SJCRH30 (cell line): Measurements from ENCODE around the gene SAPCD2. TPM values are rescaled to one million over a fixed set of nuclear protein-coding genes. Genes with fewer than 3 reads are reported as not detected.
"Not testable (repeated sequence)": the region's sequence is repeated elsewhere in the genome, so short reads cannot be mapped to it uniquely, and the experiment has no call there.

Experiments
- DNase-seq, 2 experiments: peaks; one replicate each; pipeline ENCODE4 v3.0.0-alpha.2; 2015 to 2020
- H3K27ac ChIP-seq: fragments of 250-450 bp; sonication (Bioruptor Pico); 2 replicates; pipeline ENCODE4 v1.5.1; 2020; ENCODE audit warnings: mild to moderate bottlenecking, moderate library complexity
- H3K27me3 ChIP-seq: fragments of 250-450 bp; sonication (Bioruptor Pico); 2 replicates; pipeline ENCODE4 v1.5.1; 2020; ENCODE audit warnings: mild to moderate bottlenecking, moderate library complexity
- H3K36me3 ChIP-seq: fragments of 250-450 bp; sonication (Bioruptor Pico); 2 replicates; pipeline ENCODE4 v1.5.1; 2020; ENCODE audit warnings: mild to moderate bottlenecking, moderate library complexity
- H3K4me1 ChIP-seq: fragments of 250-450 bp; sonication (Bioruptor Pico); 2 replicates; pipeline ENCODE4 v1.5.1; 2020; ENCODE audit warnings: mild to moderate bottlenecking, moderate library complexity
- H3K4me3 ChIP-seq: fragments of 250-450 bp; sonication (Bioruptor Pico); 2 replicates; pipeline ENCODE4 v1.5.1; 2020; ENCODE audit warnings: mild to moderate bottlenecking, moderate library complexity
- H3K9me3 ChIP-seq: fragments of 250-450 bp; sonication (Bioruptor Pico); replicated peaks from 2 replicates; pipeline ENCODE4 v1.5.1; 2020; ENCODE audit warnings: mild to moderate bottlenecking, moderate library complexity
- total RNA-seq: library from RNA; depleted of rRNA; stranded (reverse); fragments of >200 nt; shearing (Covaris generic); gene quantifications from 2 replicates; pipeline ENCODE4 v1.2.3, GENCODE V29; 2014

SAPCD2 gene
- total RNA-seq, 1 experiment from 2014 or later: 69.7 TPM

- DNase-seq: no peak
- H3K27me3 ChIP-seq: peaks cover 38% of the 10 kb centered on the region
- H3K9me3 ChIP-seq: no peaks in the 10 kb centered on the region
- H3K36me3 ChIP-seq: no peaks in the 10 kb centered on the region
- peaks cover 11% of the 10 kb centered on the region; the same call in 1 of the 2 replicates for H3K4me1 ChIP-seq
- H3K27ac ChIP-seq: no peak overlapping the region
- H3K4me3 ChIP-seq: no peak overlapping the region
Measured at GRCh38 chr9:137044037-137044436, 26.3 kb downstream of the SAPCD2 start.

GRCh38 chr9:137042751-137043727 is 27.3 kb downstream of the SAPCD2 start:
- Histone ChIP-seq H3K4me3 (no peak overlapping the region), H3K36me3 (no peaks in the 10 kb centered on the region), H3K27me3 (peaks cover 38% of the 10 kb centered on the region), H3K9me3 (no peaks in the 10 kb centered on the region), H3K27ac (no peak overlapping the region), H3K4me1 (peaks cover 11% of the 10 kb centered on the region; the same call in 1 of the 2 replicates)
- DNase-seq: no peak

DNA sequence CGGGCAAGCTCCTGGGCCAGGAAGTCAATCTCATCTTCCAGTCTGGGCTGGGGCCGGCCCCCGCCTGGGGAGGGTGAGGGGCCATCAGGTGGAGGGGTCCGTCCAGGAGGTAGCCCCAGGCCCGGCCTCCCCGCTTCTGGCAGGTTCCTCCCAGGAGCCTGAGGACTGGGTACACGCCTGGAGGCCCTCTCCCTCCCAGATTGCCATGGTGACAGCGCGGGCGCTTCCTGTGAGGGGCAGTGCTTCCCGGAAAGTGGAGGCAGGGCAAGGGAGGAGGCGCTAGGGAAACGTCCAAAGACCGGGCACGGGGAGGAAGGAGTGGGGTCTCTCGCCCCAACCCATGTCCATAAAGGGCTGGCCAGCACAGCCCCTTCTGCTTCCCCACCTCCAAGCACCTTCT is 29.2 kb downstream of the SAPCD2 start:
- Histone ChIP-seq H3K36me3 (no peaks in the 10 kb centered on the region), H3K27ac (no peak overlapping the region)

GRCh38 chr9:137040568-137040967 is 29.8 kb downstream of the SAPCD2 start:
- H3K4me1 ChIP-seq: peaks cover 9% of the 10 kb centered on the region; the same call in 1 of the 2 replicates
- no peak overlapping the region for H3K4me3 ChIP-seq
- peaks cover 33% of the 10 kb centered on the region for H3K27me3 ChIP-seq
- H3K36me3 ChIP-seq: no peaks in the 10 kb centered on the region
- no peak overlapping the region for H3K27ac ChIP-seq
- DNase-seq: no peak
- no peaks in the 10 kb centered on the region for H3K9me3 ChIP-seq

More for the DNA sequence above, 29.2 kb downstream of the SAPCD2 start:
- H3K27me3 ChIP-seq: peaks cover 35% of the 10 kb centered on the region
- H3K4me1 ChIP-seq: peaks cover 9% of the 10 kb centered on the region; the same call in 1 of the 2 replicates
- H3K9me3 ChIP-seq: no peaks in the 10 kb centered on the region
- no peak overlapping the region for H3K4me3 ChIP-seq
- no peak for DNase-seq

- Histone ChIP-seq H3K27ac (no peak overlapping the region), H3K27me3 (peaks cover 26% of the 10 kb centered on the region), H3K4me3 (no peak overlapping the region), H3K36me3 (no peaks in the 10 kb centered on the region), H3K4me1 (peaks cover 9% of the 10 kb centered on the region; the same call in 1 of the 2 replicates), H3K9me3 (no peaks in the 10 kb centered on the region)
- no peak for DNase-seq
Measured at GRCh38 chr9:137039611-137040366, 30.6 kb downstream of the SAPCD2 start.

GRCh38 chr9:137038916-137039315 is 31.4 kb downstream of the SAPCD2 start:
- H3K36me3 ChIP-seq: no peaks in the 10 kb centered on the region
- H3K27me3 ChIP-seq: peaks cover 18% of the 10 kb centered on the region
- H3K27ac ChIP-seq: no peak overlapping the region
- H3K4me1 ChIP-seq: peaks cover 2% of the 10 kb centered on the region; the same call in 1 of the 2 replicates
- H3K4me3 ChIP-seq: no peak overlapping the region
- H3K9me3 ChIP-seq: no peaks in the 10 kb centered on the region
- no peak for DNase-seq

DNA sequence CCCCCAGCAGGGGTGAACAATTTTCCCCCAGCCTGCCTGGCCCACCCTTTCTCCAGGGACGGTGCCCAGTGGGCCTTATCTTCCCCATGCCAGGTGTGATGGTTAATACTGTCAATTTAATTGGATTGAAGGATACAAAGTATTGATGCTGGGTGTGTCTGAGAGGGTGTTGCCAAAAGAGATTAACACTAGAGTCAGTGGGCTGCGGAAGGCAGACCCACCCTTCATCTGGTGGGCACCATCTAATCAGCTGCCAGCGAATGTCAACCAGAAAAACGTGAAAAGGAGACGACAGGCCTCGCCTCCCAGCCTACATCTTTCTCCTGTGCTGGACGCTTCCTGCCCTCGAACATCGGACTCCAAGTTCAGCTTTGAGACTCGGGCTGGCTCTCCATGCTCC is 32.9 kb downstream of the SAPCD2 start:
- DNase-seq: no peak
- Histone ChIP-seq H3K4me3 (no peak overlapping the region), H3K27ac (no peak overlapping the region), H3K27me3 (peaks cover 11% of the 10 kb centered on the region), H3K9me3 (no peaks in the 10 kb centered on the region), H3K36me3 (no peaks in the 10 kb centered on the region), H3K4me1 (no peaks in the 10 kb centered on the region)

DNA sequence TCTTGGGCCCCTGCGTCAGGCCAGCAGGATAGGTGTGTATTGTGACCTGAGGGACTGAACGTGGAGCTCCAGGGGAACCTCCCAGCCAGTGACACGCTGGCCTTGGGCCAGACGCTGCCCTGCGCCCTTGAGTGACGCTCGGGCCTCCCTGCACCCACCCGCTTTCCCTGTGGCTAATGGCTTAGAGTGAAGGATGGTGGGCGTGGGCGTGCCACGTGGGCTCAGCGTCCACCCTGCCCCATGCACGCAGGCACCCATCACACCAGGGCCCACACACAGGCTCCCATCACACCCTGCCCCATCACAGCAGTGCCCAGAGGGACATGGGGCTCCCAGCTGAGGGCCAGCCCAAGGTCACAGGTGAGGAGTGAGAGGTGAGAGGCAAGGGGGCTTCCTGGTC is 33.3 kb downstream of the SAPCD2 start:
- H3K9me3 ChIP-seq: no peaks in the 10 kb centered on the region

GRCh38 chr9:137035937-137036336 is 34.4 kb downstream of the SAPCD2 start:
- H3K4me1 ChIP-seq: no peaks in the 10 kb centered on the region
- no peaks in the 10 kb centered on the region for H3K36me3 ChIP-seq
- no peak overlapping the region for H3K27ac ChIP-seq
- no peak overlapping the region for H3K4me3 ChIP-seq
- no peaks in the 10 kb centered on the region for H3K9me3 ChIP-seq
- peaks cover 10% of the 10 kb centered on the region; the same call in 1 of the 2 replicates for H3K27me3 ChIP-seq
- DNase-seq: no peak

More for the DNA sequence above, 33.3 kb downstream of the SAPCD2 start:
- no peaks in the 10 kb centered on the region for H3K36me3 ChIP-seq
- H3K27ac ChIP-seq: no peak overlapping the region
- no peak overlapping the region for H3K4me3 ChIP-seq
- DNase-seq: no peak
- peaks cover 14% of the 10 kb centered on the region for H3K27me3 ChIP-seq
- no peaks in the 10 kb centered on the region for H3K4me1 ChIP-seq

- H3K27ac ChIP-seq: no peak overlapping the region
- H3K9me3 ChIP-seq: no peaks in the 10 kb centered on the region
- H3K27me3 ChIP-seq: peaks cover 6% of the 10 kb centered on the region; the same call in 1 of the 2 replicates
- no peak overlapping the region for H3K4me3 ChIP-seq
- H3K36me3 ChIP-seq: no peaks in the 10 kb centered on the region
- DNase-seq: no peak
- no peaks in the 10 kb centered on the region for H3K4me1 ChIP-seq
Measured at GRCh38 chr9:137035507-137035834, 34.9 kb downstream of the SAPCD2 start.

GRCh38 chr9:137034709-137035506 is 35.4 kb downstream of the SAPCD2 start:
- no peaks in the 10 kb centered on the region for H3K9me3 ChIP-seq
- DNase-seq: peak; percentile 86 to 93
- 0 out of 2 replicates have a peak, but pooled peaks cover 5% of the 10 kb centered on the region for H3K27me3 ChIP-seq

DNA sequence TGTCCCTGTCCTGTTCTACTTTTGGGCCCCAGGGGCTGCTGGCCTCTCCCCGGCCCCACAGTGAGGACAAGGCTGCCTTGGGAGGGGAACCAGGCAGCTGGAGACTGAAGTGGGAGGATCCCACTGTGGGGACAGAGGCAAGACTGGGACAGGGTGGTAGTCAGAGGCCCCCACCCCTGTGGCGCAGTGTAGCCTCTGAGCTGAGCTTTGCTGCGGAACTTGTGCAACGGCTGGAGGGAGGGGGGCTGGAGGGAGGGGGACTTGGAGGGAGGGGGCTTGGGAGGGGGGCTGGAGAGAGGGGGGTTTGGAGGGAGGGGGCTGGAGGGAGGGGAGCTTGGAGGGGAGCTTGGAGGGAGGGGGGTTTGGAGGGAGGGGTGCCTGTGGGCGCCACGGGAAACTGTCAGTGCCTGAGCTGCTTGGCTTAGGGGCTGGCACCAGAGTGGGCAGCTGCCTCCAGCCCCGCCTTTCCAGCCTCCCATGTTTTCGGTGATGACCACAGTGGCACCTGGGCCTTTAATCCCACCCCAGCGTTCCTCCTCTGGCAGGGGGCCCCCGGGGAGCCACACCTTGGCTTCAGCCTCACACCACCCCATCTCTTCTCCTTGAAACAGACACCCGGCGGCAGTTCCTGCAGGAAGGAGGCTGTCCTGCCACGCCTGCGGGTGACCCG is 36.2 kb downstream of the SAPCD2 start:
- Histone ChIP-seq H3K4me3 (no peak overlapping the region), H3K4me1 (no peaks in the 10 kb centered on the region)

More at GRCh38 chr9:137034709-137035506, 35.4 kb downstream of the SAPCD2 start:
- Histone ChIP-seq H3K36me3 (no peaks in the 10 kb centered on the region), H3K4me3 (no peak overlapping the region), H3K4me1 (no peaks in the 10 kb centered on the region), H3K27ac (no peak overlapping the region)

DNA sequence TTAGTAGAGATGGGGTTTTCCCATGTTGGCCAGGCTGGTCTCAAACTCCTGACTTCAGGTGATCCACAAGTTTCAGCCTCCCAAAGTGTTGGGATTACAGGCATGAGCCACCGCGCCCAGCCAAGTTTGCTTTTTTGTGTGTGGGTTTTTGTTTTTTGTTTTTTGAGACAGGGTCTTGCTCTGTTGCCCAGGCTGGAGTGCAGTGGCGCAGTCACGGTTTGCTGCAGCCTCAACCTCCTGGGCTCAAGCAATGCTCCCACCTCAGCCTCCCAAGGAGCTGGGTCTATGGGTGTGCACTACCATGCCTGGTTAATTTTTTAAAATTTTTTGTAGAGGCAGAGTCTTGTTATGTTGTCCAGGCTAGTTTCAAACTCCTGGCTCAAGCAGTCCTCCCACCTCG is 36.9 kb downstream of the SAPCD2 start:
- not testable (repeated sequence) for H3K9me3 ChIP-seq, H3K4me1 ChIP-seq, H3K27me3 ChIP-seq, H3K36me3 ChIP-seq, DNase-seq, H3K27ac ChIP-seq, H3K4me3 ChIP-seq

More for the DNA sequence above, 36.2 kb downstream of the SAPCD2 start:
- Histone ChIP-seq H3K27ac (no peak overlapping the region), H3K27me3 (0 out of 2 replicates have a peak, but pooled peaks cover 5% of the 10 kb centered on the region), H3K9me3 (no peaks in the 10 kb centered on the region), H3K36me3 (no peaks in the 10 kb centered on the region)
- no peak for DNase-seq

DNA sequence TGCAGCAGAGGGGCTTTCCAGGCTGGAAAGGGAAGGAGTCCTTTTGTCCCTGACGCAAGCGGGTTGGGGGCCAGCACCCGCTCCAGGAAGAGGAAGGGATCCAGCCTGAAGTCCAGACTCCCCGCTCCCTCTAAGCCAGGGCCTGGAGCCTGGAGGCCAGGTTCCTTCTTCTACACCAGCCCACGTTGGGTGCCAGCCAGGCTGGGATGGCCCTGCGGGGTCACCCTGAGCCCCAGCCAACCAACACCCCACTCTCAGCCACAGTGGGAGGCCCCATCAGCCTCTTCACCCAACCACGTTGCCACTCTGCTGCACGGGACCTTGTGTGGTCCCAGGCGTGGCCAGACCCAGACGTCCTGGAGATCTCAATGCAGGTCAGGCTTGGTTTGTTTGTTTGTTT is 37.5 kb downstream of the SAPCD2 start:
- Histone ChIP-seq H3K36me3 (no peaks in the 10 kb centered on the region), H3K4me3 (no peak overlapping the region), H3K9me3 (no peaks in the 10 kb centered on the region), H3K27ac (no peak overlapping the region), H3K4me1 (peaks cover 3% of the 10 kb centered on the region; the same call in 1 of the 2 replicates), H3K27me3 (peaks cover 5% of the 10 kb centered on the region; the same call in 1 of the 2 replicates)
- no peak for DNase-seq
